Subcutaneous adipose tissue (tissue), 4 donors: ENCODE measurements around the gene HPCAL4. TPM values are rescaled to one million over a fixed set of nuclear protein-coding genes. Genes with fewer than 3 reads are reported as not detected.

ENCODE experiments used
- total RNA-seq, 4 donors: library from RNA; depleted of rRNA; stranded (reverse); fragments of >200 nt; gene quantifications; one replicate each; pipeline ENCODE4 v1.1.0, GENCODE V29; 2016
- TF ChIP-seq, protein P1 (sequence below): fragments of 450-650 bp; IDR thresholded peaks from one replicate; pipeline ENCODE4 v1.5.1; 2016; ENCODE audit warnings: low read depth, mild to moderate bottlenecking, control low read depth, antibody characterized with exemption, moderate library complexity

The HPCAL4 gene
- total RNA-seq, 4 donors from 2014 or later: not detected

DNA sequence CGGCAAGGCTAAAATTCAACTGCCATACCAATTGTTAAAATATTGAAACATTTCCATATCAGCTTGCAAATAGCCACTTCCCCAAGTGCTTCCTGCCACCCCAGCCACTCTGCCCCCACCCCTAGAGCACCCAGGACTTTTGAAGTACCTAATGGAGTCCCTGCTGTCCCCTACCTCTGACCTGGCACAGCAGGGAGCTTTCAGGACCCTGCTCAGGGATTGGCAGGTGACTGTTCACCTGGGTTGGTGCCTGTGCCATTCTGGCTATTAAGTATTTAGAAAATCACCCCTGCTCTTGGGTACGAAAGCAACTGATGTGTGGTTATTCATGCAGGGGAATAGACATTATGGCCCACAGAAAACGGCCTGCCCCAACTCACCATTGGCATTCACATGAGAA lies 9.1 kb upstream of the HPCAL4 start:
- TF ChIP-seq, protein P1, sequence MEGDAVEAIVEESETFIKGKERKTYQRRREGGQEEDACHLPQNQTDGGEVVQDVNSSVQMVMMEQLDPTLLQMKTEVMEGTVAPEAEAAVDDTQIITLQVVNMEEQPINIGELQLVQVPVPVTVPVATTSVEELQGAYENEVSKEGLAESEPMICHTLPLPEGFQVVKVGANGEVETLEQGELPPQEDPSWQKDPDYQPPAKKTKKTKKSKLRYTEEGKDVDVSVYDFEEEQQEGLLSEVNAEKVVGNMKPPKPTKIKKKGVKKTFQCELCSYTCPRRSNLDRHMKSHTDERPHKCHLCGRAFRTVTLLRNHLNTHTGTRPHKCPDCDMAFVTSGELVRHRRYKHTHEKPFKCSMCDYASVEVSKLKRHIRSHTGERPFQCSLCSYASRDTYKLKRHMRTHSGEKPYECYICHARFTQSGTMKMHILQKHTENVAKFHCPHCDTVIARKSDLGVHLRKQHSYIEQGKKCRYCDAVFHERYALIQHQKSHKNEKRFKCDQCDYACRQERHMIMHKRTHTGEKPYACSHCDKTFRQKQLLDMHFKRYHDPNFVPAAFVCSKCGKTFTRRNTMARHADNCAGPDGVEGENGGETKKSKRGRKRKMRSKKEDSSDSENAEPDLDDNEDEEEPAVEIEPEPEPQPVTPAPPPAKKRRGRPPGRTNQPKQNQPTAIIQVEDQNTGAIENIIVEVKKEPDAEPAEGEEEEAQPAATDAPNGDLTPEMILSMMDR: no peak

DNA sequence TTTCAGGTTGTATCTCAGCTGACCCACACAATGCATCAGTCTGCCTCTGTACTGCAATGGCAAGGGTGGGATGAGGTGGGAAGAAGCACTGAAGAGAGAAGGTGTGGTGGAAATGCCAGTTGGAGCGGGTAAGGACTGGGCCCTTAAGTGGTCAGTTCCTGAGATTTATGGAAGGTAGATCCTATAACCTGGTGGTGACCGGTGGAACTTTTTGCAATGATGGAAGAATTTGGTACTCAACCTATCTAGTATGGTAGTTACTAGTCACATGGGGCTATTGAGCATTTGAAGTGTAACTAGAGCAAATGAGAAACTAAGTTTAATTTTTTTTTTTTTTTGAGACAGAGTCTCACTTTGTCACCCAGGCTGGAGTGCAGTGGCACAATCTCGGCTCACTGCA lies 8.2 kb upstream of the HPCAL4 start:
- TF ChIP-seq, protein P1: no peak

DNA sequence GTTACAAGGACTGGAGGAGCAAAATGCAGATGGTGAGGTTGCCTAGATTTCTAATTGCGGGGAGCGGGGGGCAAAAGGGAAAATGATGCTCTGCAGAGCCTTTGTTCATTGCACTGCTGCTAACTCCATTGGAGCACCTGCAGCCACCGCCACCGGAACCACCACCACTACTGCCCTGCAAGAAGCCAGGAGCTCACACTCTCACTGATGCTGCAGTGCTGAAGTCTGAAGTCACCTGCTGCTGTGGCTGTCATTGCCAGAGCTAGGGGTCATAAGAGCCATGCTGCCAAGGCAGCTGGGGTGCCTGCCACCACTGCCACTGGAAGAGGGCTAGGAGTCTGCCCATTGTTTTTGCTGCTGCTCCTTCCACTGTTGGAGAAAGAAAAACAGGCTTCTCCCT lies 7.3 kb upstream of the HPCAL4 start:
- TF ChIP-seq, protein P1: no peak

DNA sequence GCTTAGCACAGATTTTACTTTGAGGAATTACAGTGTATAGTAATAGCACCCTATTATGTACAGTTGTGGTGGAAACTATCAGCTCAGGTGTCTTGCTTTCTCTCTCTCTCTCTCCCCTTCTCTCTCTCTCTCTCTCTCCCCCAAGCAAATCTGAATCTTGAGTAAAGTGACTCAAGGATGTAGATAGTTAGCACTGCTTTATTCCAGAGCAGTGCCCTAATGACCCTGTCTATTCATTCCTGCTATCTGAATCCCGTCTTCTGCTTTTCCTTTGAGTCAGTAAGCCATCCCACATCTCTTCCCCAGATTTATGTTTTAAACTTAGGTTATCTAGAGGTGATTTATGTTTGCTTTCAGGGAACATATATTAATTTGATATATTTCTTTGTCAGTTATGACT lies 5.2 kb upstream of the HPCAL4 start:
- TF ChIP-seq, protein P1: no peak

DNA sequence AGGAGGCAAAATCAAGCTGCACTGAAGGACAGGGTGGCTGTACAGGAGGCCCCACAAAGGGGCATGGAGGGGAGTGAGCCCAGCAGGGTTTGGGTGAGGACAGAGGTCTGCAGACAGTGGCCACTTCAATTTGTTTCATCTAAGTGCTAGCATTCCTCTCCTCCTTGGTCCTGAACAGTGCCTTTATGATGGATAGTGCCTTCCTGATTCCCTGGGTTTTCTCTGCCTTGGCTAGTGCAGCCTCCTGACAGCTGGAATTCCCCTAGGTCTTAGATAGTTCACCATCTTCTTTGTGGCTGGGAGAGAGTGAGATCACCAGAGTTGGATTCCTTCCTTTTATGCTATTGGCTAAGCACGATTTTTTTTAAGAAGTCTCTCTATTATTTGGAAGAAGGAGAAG lies 3.8 kb upstream of the HPCAL4 start:
- TF ChIP-seq, protein P1: no peak

DNA sequence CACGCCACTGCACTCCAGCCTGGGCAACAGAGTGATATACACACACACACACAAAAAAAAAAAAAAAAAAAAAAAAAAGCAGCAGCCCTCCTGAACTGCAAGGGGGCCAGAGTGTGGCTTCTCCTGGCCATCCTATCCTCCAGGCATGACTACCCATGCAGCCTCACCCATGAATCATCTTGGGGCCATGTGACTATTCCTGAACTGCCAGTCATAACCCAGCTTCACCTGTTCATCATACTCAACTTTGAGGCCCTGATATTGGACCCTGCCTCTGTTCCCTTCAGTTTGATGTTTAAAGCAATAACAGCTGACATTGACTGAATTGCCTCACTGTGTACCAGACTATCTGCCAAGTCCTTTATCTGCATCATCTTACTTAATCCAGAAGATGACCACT lies 2.8 kb upstream of the HPCAL4 start:
- TF ChIP-seq, protein P1: no peak

DNA sequence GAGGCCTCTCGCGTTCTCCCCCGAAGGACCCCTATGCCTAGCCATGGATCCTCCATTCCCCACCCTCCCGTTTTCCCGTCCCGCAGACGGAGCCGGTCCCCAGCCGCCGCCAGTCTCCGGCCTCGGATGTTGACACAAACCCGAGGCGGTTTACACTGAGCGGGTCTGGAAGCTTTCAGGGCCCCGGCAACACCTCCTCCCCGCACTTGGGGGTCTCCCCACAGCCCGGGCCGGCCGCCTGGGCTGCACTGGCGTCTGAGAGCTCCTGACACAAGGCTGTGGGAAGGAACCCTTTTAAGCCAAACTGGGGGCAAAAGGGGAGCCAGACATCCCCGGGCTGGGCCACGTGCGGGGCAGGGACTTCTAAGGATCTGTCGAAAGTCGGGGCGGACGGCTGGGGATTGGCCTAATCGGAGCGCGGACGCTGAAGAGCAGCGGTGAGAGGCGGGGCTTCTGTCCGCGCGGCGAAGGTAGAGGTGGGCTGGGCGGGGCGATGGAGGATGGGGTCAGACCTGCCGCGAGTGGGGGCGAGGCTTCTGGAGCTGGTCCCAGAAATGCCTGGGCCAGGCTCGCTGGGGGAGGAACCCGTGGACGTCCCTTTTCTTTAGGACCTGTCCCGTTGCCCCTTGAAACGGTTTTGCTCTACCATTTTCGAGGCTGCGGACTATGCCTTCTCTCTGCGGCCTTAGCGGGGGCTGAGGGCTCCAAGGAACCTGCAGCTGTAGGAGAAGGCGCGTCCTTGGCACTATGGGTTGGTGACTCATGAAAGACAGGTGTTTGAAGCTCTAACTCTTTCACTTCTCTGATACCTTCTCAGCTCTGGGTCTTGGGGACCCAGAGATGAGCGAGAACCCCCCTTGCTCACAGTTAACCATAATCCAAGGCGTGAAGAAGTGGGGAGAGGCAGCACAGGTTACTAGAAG lies 1.2 kb upstream of the HPCAL4 start:
- TF ChIP-seq, protein P1: no peak
